GM13976 (cell line): ENCODE data around the gene ATMIN.

Experiments used
- DNase-seq: peaks from one replicate; pipeline ENCODE4 v3.0.0; 2012; ENCODE audit warnings: low spot score
- CTCF ChIP-seq: IDR thresholded peaks from 2 replicates; pipeline ENCODE4 v1.5.1; 2012; ENCODE audit warnings: borderline replicate concordance, mild to moderate bottlenecking; ENCODE audit not compliant: insufficient read depth; ENCODE audit errors: extremely low read depth, missing control alignments, control extremely low read depth
- in situ Hi-C: fragments of 300-500 bp; cut with MboI; formaldehyde crosslinking; loops from one replicate; pipeline ENCODE4 v1.12.0; 2022; ENCODE audit warnings: low sequenced_read_pairs, mixed read lengths, inconsistent platforms; ENCODE audit not compliant: unreplicated experiment

The ATMIN gene

GRCh38 chr16:80997139-80997798 is 38.4 kb upstream of the ATMIN start:
- TF ChIP-seq CTCF: no peak
- DNase-seq: peak; percentile 25
- in situ Hi-C loops: no loop called here

GRCh38 chr16:80997964-80998620 is 37.5 kb upstream of the ATMIN start:
- in situ Hi-C loops: no loop called here
- DNase-seq: no peak
- TF ChIP-seq CTCF: no peak

GRCh38 chr16:81000873-81001272 is 34.8 kb upstream of the ATMIN start:
- in situ Hi-C loops: no loop called here
- no peak for DNase-seq
- TF ChIP-seq CTCF: no peak

GRCh38 chr16:81001330-81001729 is 34.3 kb upstream of the ATMIN start:
- TF ChIP-seq CTCF: no peak
- in situ Hi-C loops: no loop called here
- no peak for DNase-seq

- in situ Hi-C loops: no loop called here
- TF ChIP-seq CTCF: no peak
- DNase-seq: no peak
These were observed 32.6 kb upstream of the ATMIN start for GRCh38 chr16:81003064-81003463.

- no peak for DNase-seq
- in situ Hi-C loops: no loop called here
These were observed 31.8 kb upstream of the ATMIN start for GRCh38 chr16:81003610-81004460.

More at GRCh38 chr16:81003610-81004460, 31.8 kb upstream of the ATMIN start:
- no peak for TF ChIP-seq CTCF
